Tibial nerve (tissue), 4 donors: ENCODE data around the gene RNF146. TPM values are rescaled to one million over a fixed set of nuclear protein-coding genes. Genes with fewer than 3 reads are reported as not detected.

ENCODE experiments used
- DNase-seq, 2 donors: peaks; one replicate each; pipeline ENCODE4 v3.0.0-alpha.2; 2019; ENCODE audit warnings: low spot score in 2 of 2
- H3K27ac ChIP-seq, 4 donors: fragments of 200-600 bp; sonication (generic) in 3 of 4; one replicate each; pipeline ENCODE4 v1.5.1; 2017 to 2019; ENCODE audit warnings: mild to moderate bottlenecking in 1 of 4
- H3K27me3 ChIP-seq, 2 donors: fragments of 200-600 bp; sonication (generic) in 1 of 2; one replicate each; pipeline versions ENCODE4 v1.5.1 to v1.6.0; 2017 to 2019
- H3K36me3 ChIP-seq, 3 donors: fragments of 200-600 bp; sonication (generic); one replicate each; pipeline ENCODE4 v1.5.1; 2018 to 2019
- H3K4me1 ChIP-seq, 4 donors: fragments of 200-600 bp; sonication (generic) in 3 of 4; one replicate each; pipeline ENCODE4 v1.5.1; 2017 to 2019
- H3K4me3 ChIP-seq, 4 donors: fragments of 200-600 bp; sonication (generic) in 3 of 4; one replicate each; pipeline ENCODE4 v1.5.1; 2017 to 2019; ENCODE audit warnings: mild to moderate bottlenecking in 1 of 4, moderate library complexity in 1 of 4
- H3K9me3 ChIP-seq, 4 donors: fragments of 200-600 bp; sonication (generic) in 3 of 4; one replicate each; pipeline ENCODE4 v1.5.1; 2017 to 2019
- CTCF ChIP-seq, 5 experiments: fragments of 200-600 bp in 3 of 5; fragments of 450-650 bp in 2 of 5; sonication (generic) in 3 of 5; IDR thresholded peaks; one replicate each; pipeline ENCODE4 v1.5.1; 2016 to 2019; ENCODE audit warnings: antibody characterized with exemption in 5 of 5, mild to moderate bottlenecking in 3 of 5, moderate library complexity in 2 of 5
- EP300 ChIP-seq, 2 donors: sonication (generic); formaldehyde crosslinking; IDR thresholded peaks; one replicate each; pipeline ENCODE4 v1.6.1; 2017; ENCODE audit warnings: antibody characterized with exemption in 2 of 2, mild to moderate bottlenecking in 1 of 2
- POLR2A ChIP-seq, 2 donors: fragments of 450-650 bp; IDR thresholded peaks; one replicate each; pipeline ENCODE4 v1.6.1; 2017; ENCODE audit warnings: antibody characterized with exemption in 2 of 2, mild to moderate bottlenecking in 2 of 2, moderate library complexity in 2 of 2
- WGBS, 2 donors: methylation state at CpG; one replicate each; pipeline ENCODE4 v1.1.5; 2018; 5-methylcytosine and 5-hydroxymethylcytosine counted together
- total RNA-seq, 4 donors: library from RNA; depleted of rRNA; stranded (reverse); fragments of >200 nt; gene quantifications; one replicate each; pipeline ENCODE4 v1.1.0, GENCODE V29; 2016

Gene RNF146
- total RNA-seq, 4 donors from 2014 or later = 58.5 to 79.1 (median 75.2) TPM

GRCh38 chr6:127243501-127243900, 23.2 kb upstream of the RNF146 start:
- no peak for DNase-seq
- Histone ChIP-seq H3K27me3 (no peaks in the 10 kb centered on the region), H3K27ac (no peak overlapping the region), H3K4me1 (no peaks in the 10 kb centered on the region), H3K36me3 (no peaks in the 10 kb centered on the region), H3K9me3 (no peaks in the 10 kb centered on the region), H3K4me3 (no peak overlapping the region)
- 77 to 79% methylated on average over 1 of the region's 1 CpG for whole genome bisulfite sequencing, 2 donors
- TF ChIP-seq EP300 (IDR thresholded peaks at IDR 0.05) = no peak
- TF ChIP-seq CTCF (IDR thresholded peaks at IDR 0.05) = no peak

- H3K27ac ChIP-seq = no peak overlapping the region
- no peak overlapping the region for H3K4me3 ChIP-seq
- no peaks in the 10 kb centered on the region for H3K36me3 ChIP-seq
- DNase-seq = no peak
- no peaks in the 10 kb centered on the region for H3K27me3 ChIP-seq
- H3K9me3 ChIP-seq = no peaks in the 10 kb centered on the region
- H3K4me1 ChIP-seq = no peaks in the 10 kb centered on the region
- TF ChIP-seq POLR2A (IDR thresholded peaks at IDR 0.05) (no peak), CTCF (IDR thresholded peaks at IDR 0.05) (no peak), EP300 (IDR thresholded peaks at IDR 0.05) (no peak)
- 80 to 84% methylated on average over 4 of the region's 4 CpGs for WGBS, 2 donors
Observed at GRCh38 chr6:127247114-127248096, 19.3 kb upstream of the RNF146 start.

GRCh38 chr6:127249621-127250020, 17.0 kb upstream of the RNF146 start:
- DNase-seq = no peak
- Histone ChIP-seq H3K9me3 (no peaks in the 10 kb centered on the region), H3K27ac (no peak overlapping the region), H3K36me3 (no peaks in the 10 kb centered on the region), H3K4me1 (no peaks in the 10 kb centered on the region), H3K4me3 (no peak overlapping the region), H3K27me3 (no peaks in the 10 kb centered on the region)
- TF ChIP-seq CTCF (IDR thresholded peaks at IDR 0.05) = no peak
- TF ChIP-seq EP300 (IDR thresholded peaks at IDR 0.05) = no peak
- TF ChIP-seq POLR2A (IDR thresholded peaks at IDR 0.05) = no peak
- 94 to 96% methylated on average over 1 of the region's 1 CpG for WGBS, 2 donors

GRCh38 chr6:127255286-127255685, 11.4 kb upstream of the RNF146 start:
- Histone ChIP-seq H3K4me3 (no peak overlapping the region), H3K27ac (no peak overlapping the region), H3K36me3 (no peaks in the 10 kb centered on the region), H3K9me3 (no peaks in the 10 kb centered on the region), H3K27me3 (no peaks in the 10 kb centered on the region), H3K4me1 (no peaks in the 10 kb centered on the region)
- no peak for TF ChIP-seq EP300 (IDR thresholded peaks at IDR 0.05)
- TF ChIP-seq CTCF (IDR thresholded peaks at IDR 0.05) = no peak
- TF ChIP-seq POLR2A (IDR thresholded peaks at IDR 0.05) = no peak
- 92 to 94% methylated on average over 5 to 6 of the region's 6 CpGs for WGBS, 2 donors
- DNase-seq = no peak

GRCh38 chr6:127262896-127263295, 3.8 kb upstream of the RNF146 start:
- TF ChIP-seq CTCF (IDR thresholded peaks at IDR 0.05) (no peak), POLR2A (IDR thresholded peaks at IDR 0.05) (no peak), EP300 (IDR thresholded peaks at IDR 0.05) (no peak)
- WGBS, 2 donors = 85 to 95% methylated on average over 1 of the region's 1 CpG
- no peaks in the 10 kb centered on the region for H3K9me3 ChIP-seq
- H3K27me3 ChIP-seq = no peaks in the 10 kb centered on the region
- H3K4me1 ChIP-seq = peaks cover 0 to 10% (median 0%) of the 10 kb centered on the region in 4 donors
- DNase-seq = no peak
- H3K4me3 ChIP-seq = no peak overlapping the region
- no peak overlapping the region for H3K27ac ChIP-seq
- H3K36me3 ChIP-seq = no peaks in the 10 kb centered on the region
